Measurements from ENCODE around the gene CR1.

- no peak for TF ChIP-seq EZH2 (IDR thresholded peaks at IDR 0.05)
- no peak for TF ChIP-seq CTCF (IDR thresholded peaks at IDR 0.05)
- TF ChIP-seq EZH2phosphoT487 (IDR thresholded peaks at IDR 0.05) = no peak
Observed at GRCh38 chr1:207487636-207488035, 8.3 kb upstream of the CR1 start.

All from neural progenitor cell (in vitro differentiated cells).